ENCODE data around the gene KRTAP1-3.
"Not testable (repeated sequence)": the region's sequence is repeated elsewhere in the genome, so short reads cannot be mapped to it uniquely, and the experiment has no call there.

The KRTAP1-3 gene

GRCh38 chr17:41054556-41054955, 19.9 kb upstream of the KRTAP1-3 start:
- DNase-seq (ENCODE audit: low read depth in 2 of 2) = not testable (repeated sequence)

GRCh38 chr17:41054025-41054424, 19.4 kb upstream of the KRTAP1-3 start:
- no peak for DNase-seq (ENCODE audit: low read depth in 2 of 2)

- DNase-seq (ENCODE audit: low read depth in 2 of 2) = no peak
These were observed 17.9 kb upstream of the KRTAP1-3 start for GRCh38 chr17:41052566-41052965.

GRCh38 chr17:41049110-41049509, 14.4 kb upstream of the KRTAP1-3 start:
- no peak for DNase-seq (ENCODE audit: low read depth in 2 of 2)

GRCh38 chr17:41048441-41048840, 13.8 kb upstream of the KRTAP1-3 start:
- DNase-seq (ENCODE audit: low read depth in 2 of 2) = no peak

- DNase-seq (ENCODE audit: low read depth in 2 of 2) = not testable (repeated sequence)
These were observed 12.2 kb upstream of the KRTAP1-3 start, which contains the start of gene KRTAP2-1 for GRCh38 chr17:41046735-41047465. TSS of gene KRTAP2-1 (minus strand) at chr17:41047316. CDS start at chr17:41047267, 49 bp downstream.

- DNase-seq (ENCODE audit: low read depth in 2 of 2) = no peak
These were observed 8.3 kb upstream of the KRTAP1-3 start for GRCh38 chr17:41042953-41043352.

- not testable (repeated sequence) for DNase-seq (ENCODE audit: low read depth in 2 of 2)
These were observed 6.3 kb upstream of the KRTAP1-3 start, which contains the start of gene KRTAP1-1 for GRCh38 chr17:41040783-41041571. TSS of gene KRTAP1-1 (minus strand) at chr17:41041450. CDS start at chr17:41041397, 53 bp downstream.

GRCh38 chr17:41037853-41038350, 3.2 kb upstream of the KRTAP1-3 start:
- DNase-seq (ENCODE audit: low read depth in 2 of 2) = no peak

- no peak for DNase-seq (ENCODE audit: low read depth in 2 of 2)
These were observed 4.9 kb downstream of the KRTAP1-3 start, which contains the start of gene KRTAP1-4 for GRCh38 chr17:41029633-41030245. TSS of gene KRTAP1-4 (minus strand) at chr17:41030195. CDS start at chr17:41030078, 117 bp downstream.

GRCh38 chr17:41026715-41027471, 7.8 kb downstream of the KRTAP1-3 start, which contains the start of gene KRTAP1-5:
TSS of gene KRTAP1-5 (minus strand) at chr17:41027208. CDS start at chr17:41027155, 53 bp downstream.
- no peak for DNase-seq (ENCODE audit: low read depth in 2 of 2)

- DNase-seq (ENCODE audit: low read depth in 2 of 2) = no peak
These were observed 10.0 kb downstream of the KRTAP1-3 start for GRCh38 chr17:41024697-41025096.

GRCh38 chr17:41020336-41020735, 14.3 kb downstream of the KRTAP1-3 start:
- no peak for DNase-seq (ENCODE audit: low read depth in 2 of 2)

- no peak for DNase-seq (ENCODE audit: low read depth in 2 of 2)
These were observed 15.3 kb downstream of the KRTAP1-3 start for GRCh38 chr17:41019415-41019814.

GRCh38 chr17:41018541-41018940, 16.1 kb downstream of the KRTAP1-3 start:
- no peak for DNase-seq (ENCODE audit: low read depth in 2 of 2)

- no peak for DNase-seq (ENCODE audit: low read depth in 2 of 2)
These were observed 18.0 kb downstream of the KRTAP1-3 start for GRCh38 chr17:41016578-41017215.

GRCh38 chr17:41015454-41015853, 19.2 kb downstream of the KRTAP1-3 start:
- no peak for DNase-seq (ENCODE audit: low read depth in 2 of 2)

- no peak for DNase-seq (ENCODE audit: low read depth in 2 of 2)
These were observed 21.1 kb downstream of the KRTAP1-3 start for GRCh38 chr17:41013606-41014005.

- no peak for DNase-seq (ENCODE audit: low read depth in 2 of 2)
These were observed 21.5 kb downstream of the KRTAP1-3 start for GRCh38 chr17:41013181-41013580.

GRCh38 chr17:41012326-41013120, 22.2 kb downstream of the KRTAP1-3 start:
- no peak for DNase-seq (ENCODE audit: low read depth in 2 of 2)

Data from activated CD4-positive, alpha-beta T cell treated with anti-CD3 and anti-CD28 coated beads for 24 hours (primary cell).